Memory B cell (primary cell): ENCODE measurements around the gene MYH16.

Experiments
- ATAC-seq: fragments of 150-1000 bp; cut with Tn5 transposase; 2 replicates; pipeline ENCODE4 v1.10.0; 2021; ENCODE audit warnings: low read depth, mild to moderate bottlenecking, moderate library complexity
- DNase-seq, 2 donors: peaks; one replicate each; pipeline ENCODE4 v3.0.0; 2022; ENCODE audit warnings: low spot score in 2 of 2
- H3K27ac Mint-ChIP-seq: one replicate; pipeline ENCODE4 v1.8.0; 2022; ENCODE audit warnings: mild to moderate bottlenecking, moderate library complexity, mixed read lengths
- H3K27me3 Mint-ChIP-seq: one replicate; pipeline ENCODE4 v1.8.0; 2022; ENCODE audit warnings: mixed read lengths
- H3K36me3 Mint-ChIP-seq: one replicate; pipeline ENCODE4 v1.8.0; 2022; ENCODE audit warnings: mild to moderate bottlenecking, mixed read lengths
- H3K4me1 Mint-ChIP-seq: one replicate; pipeline ENCODE4 v1.8.0; 2022; ENCODE audit warnings: mixed read lengths
- H3K4me3 Mint-ChIP-seq: one replicate; pipeline ENCODE4 v1.8.0; 2022; ENCODE audit warnings: mild to moderate bottlenecking, moderate library complexity, mixed read lengths
- H3K9me3 Mint-ChIP-seq: one replicate; pipeline ENCODE4 v1.8.0; 2022; ENCODE audit warnings: mixed read lengths

Gene MYH16

GRCh38 chr7:99248391-99249095, 24.1 kb upstream of the MYH16 start:
- H3K27me3 Mint-ChIP-seq, result peaks cover 5% of the 10 kb centered on the region
- ATAC-seq, result no peak
- DNase-seq, result no peak
- H3K4me3 Mint-ChIP-seq, result no peak overlapping the region
- H3K27ac Mint-ChIP-seq, result no peak overlapping the region
- no peaks in the 10 kb centered on the region for H3K9me3 Mint-ChIP-seq
- H3K36me3 Mint-ChIP-seq, result no peaks in the 10 kb centered on the region
- H3K4me1 Mint-ChIP-seq, result no peaks in the 10 kb centered on the region

DNA sequence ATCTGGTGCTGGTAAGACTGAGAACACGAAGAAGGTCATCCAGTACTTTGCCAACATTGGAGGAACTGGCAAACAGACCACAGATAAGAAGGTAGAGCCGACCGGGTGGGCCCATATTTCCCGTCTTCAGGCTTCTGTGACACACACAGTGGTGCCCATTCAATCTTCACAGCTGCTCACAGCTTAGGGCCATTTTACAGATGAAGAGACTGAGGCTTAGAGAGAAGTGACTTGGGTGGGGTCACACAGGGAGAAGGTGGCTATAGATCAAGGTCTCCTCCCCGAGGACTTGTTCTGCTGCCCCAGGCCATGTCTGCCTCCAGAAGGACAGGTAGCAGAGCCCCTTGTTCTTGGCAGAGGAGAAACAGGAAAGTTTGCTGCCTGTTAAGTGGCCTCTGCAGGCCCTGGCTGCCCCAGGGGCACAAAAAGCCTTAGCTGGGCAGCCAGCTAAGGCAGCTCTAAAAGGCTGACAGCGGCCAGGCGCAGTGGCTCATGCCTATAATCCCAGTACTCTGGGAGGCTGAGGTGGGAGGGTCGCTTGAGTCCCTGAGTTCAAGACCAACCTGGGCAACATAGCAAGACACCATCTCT, 22.6 kb upstream of the MYH16 start:
- H3K9me3 Mint-ChIP-seq, result no peaks in the 10 kb centered on the region
- H3K4me1 Mint-ChIP-seq, result no peaks in the 10 kb centered on the region
- no peak overlapping the region for H3K4me3 Mint-ChIP-seq
- ATAC-seq (no peak), DNase-seq (no peak)
- no peaks in the 10 kb centered on the region for H3K36me3 Mint-ChIP-seq
- peaks cover 5% of the 10 kb centered on the region for H3K27me3 Mint-ChIP-seq
- no peak overlapping the region for H3K27ac Mint-ChIP-seq

DNA sequence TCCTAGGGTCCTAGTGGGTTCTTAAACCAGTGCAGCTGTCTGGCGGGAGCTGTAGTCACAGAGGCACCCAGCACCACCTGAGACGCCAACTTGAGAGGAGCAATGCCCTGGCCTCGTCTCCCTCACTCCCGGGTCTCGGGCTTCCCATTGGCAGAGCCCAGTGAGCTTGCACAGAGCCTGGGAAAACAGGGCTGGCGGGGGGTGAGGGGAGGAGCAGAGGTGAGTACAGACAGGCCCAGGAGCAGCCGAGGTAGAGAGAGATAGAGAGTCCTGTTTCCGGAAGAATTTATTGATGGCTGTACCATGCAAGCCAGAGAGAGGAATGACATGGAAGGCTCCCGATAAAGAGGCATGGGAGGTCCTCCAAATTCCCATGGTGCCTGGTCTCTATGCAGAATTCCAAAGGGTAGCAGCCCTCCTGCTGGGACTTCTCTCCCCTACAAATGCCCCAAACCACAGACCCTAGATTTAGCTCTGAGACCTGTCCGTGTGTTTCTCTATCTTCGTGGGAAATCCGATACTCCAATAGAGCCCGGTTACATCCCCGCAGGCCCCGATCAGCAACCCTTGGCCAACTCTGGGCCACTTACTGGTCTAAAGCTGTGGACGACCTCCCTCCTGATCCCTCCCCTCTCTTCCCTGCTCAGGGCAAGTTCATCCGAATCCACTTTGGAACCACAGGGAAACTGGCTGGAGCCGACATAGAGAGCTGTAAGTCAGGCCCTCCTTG, 20.3 kb upstream of the MYH16 start:
- no peak overlapping the region for H3K27ac Mint-ChIP-seq
- H3K4me1 Mint-ChIP-seq, result peaks cover 2% of the 10 kb centered on the region
- no peak overlapping the region for H3K4me3 Mint-ChIP-seq
- DNase-seq, result no peak
- ATAC-seq, result no peak
- H3K36me3 Mint-ChIP-seq, result no peaks in the 10 kb centered on the region
- H3K9me3 Mint-ChIP-seq, result no peaks in the 10 kb centered on the region
- H3K27me3 Mint-ChIP-seq, result peaks cover 5% of the 10 kb centered on the region

DNA sequence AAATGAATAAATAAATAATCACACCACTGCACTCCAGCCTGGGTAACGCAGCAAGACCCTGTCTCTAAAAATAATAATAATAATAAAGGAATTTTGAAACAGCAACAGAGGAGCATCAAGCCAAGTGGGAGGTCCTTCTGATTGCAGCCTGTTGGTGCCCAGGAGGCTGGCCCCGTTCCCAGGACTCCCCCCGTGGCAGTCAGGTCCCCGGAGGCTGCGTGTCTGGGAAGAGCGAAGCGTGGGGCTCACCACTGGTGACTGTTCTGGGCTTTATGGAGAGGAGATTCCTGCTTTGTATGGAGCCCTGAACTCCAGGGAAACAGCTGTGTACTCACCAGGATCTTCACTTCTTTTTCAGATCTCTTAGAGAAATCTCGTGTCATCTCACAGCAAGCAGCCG, 19.3 kb upstream of the MYH16 start:
- peaks cover 2% of the 10 kb centered on the region for H3K4me1 Mint-ChIP-seq
- no peak overlapping the region for H3K4me3 Mint-ChIP-seq
- ATAC-seq (no peak), DNase-seq (no peak)
- H3K36me3 Mint-ChIP-seq, result no peaks in the 10 kb centered on the region
- no peak overlapping the region for H3K27ac Mint-ChIP-seq
- peaks cover 5% of the 10 kb centered on the region for H3K27me3 Mint-ChIP-seq
- no peaks in the 10 kb centered on the region for H3K9me3 Mint-ChIP-seq

DNA sequence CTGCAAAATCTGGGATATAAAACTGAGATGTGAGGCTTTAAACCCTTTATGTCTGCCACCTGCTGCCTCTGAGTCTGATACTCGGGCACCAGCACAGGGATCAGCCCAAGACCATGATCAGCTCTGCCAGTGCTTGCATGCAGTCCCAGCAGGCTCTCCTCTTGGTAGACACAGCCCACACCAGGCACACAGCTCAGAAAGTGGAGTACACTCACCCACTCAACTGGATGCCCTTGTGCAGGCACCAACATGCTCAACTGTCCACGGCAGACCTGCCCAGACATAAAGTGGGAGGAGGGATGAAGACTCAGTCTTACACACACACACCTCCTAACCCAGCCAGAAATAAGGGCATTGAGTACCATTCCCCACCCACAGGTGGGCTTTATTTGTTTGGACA, 18.2 kb upstream of the MYH16 start:
- no peaks in the 10 kb centered on the region for H3K9me3 Mint-ChIP-seq
- no peak overlapping the region for H3K4me3 Mint-ChIP-seq
- H3K27ac Mint-ChIP-seq, result no peak overlapping the region
- H3K36me3 Mint-ChIP-seq, result no peaks in the 10 kb centered on the region
- DNase-seq (no peak), ATAC-seq (no peak)
- H3K27me3 Mint-ChIP-seq, result peaks cover 2% of the 10 kb centered on the region
- H3K4me1 Mint-ChIP-seq, result peaks cover 2% of the 10 kb centered on the region

GRCh38 chr7:99255463-99255862, 17.2 kb upstream of the MYH16 start:
- Mint-ChIP-seq H3K4me1 (peaks cover 2% of the 10 kb centered on the region), H3K9me3 (no peaks in the 10 kb centered on the region), H3K4me3 (no peak overlapping the region), H3K27ac (no peak overlapping the region), H3K36me3 (no peaks in the 10 kb centered on the region), H3K27me3 (peaks cover 2% of the 10 kb centered on the region)
- no peak for DNase-seq
- ATAC-seq, result no peak

DNA sequence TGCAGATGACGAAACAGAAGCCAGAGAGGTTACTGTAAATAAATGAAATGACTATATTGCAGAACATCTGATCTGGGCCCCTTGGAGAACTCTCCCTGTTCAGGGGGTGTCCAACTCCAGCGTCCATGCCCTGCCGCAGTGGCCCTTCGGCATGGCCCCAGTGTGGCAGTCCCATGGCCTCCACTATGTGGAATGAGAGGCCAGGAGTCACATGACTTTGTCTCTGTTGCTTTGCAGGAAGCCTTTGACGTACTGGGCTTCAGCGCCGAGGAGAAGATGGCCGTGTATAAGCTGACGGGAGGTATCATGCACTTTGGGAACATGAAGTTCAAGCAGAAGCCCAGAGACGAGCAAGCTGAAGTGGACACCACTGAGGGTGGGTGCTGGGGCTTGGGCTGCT, 15.6 kb upstream of the MYH16 start:
- DNase-seq (no peak), ATAC-seq (no peak)
- H3K36me3 Mint-ChIP-seq, result no peaks in the 10 kb centered on the region
- no peak overlapping the region for H3K27ac Mint-ChIP-seq
- H3K27me3 Mint-ChIP-seq, result peaks cover 6% of the 10 kb centered on the region
- H3K4me1 Mint-ChIP-seq, result peaks cover 2% of the 10 kb centered on the region
- no peaks in the 10 kb centered on the region for H3K9me3 Mint-ChIP-seq
- H3K4me3 Mint-ChIP-seq, result no peak overlapping the region

GRCh38 chr7:99257675-99258074, 15.0 kb upstream of the MYH16 start:
- H3K4me3 Mint-ChIP-seq, result no peak overlapping the region
- H3K36me3 Mint-ChIP-seq, result no peaks in the 10 kb centered on the region
- H3K9me3 Mint-ChIP-seq, result no peaks in the 10 kb centered on the region
- no peak overlapping the region for H3K27ac Mint-ChIP-seq
- no peak for DNase-seq
- no peak for ATAC-seq
- H3K27me3 Mint-ChIP-seq, result peaks cover 5% of the 10 kb centered on the region
- peaks cover 2% of the 10 kb centered on the region for H3K4me1 Mint-ChIP-seq

DNA sequence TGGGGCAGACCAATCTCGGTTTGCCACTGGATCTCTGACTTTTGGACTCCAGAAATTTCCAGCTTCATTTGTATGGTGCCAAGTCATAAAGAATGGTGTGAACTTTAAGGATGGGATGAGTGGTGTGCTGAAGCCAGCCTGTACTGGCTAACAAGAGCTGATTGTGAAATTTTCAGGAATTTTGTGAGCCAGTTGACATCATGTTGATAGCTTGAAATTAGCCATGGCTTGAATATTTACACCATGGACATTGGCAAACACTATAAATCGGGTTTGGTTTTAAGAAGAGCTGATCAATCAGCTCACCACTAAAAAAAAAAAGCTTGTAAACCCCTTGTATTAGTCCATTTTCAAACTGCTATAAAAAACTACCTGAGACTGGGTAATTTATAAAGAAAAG, 14.1 kb upstream of the MYH16 start:
- Mint-ChIP-seq H3K27ac (no peak overlapping the region), H3K4me1 (peaks cover 2% of the 10 kb centered on the region), H3K36me3 (no peaks in the 10 kb centered on the region), H3K4me3 (no peak overlapping the region), H3K9me3 (no peaks in the 10 kb centered on the region), H3K27me3 (peaks cover 5% of the 10 kb centered on the region)
- DNase-seq (no peak), ATAC-seq (no peak)

DNA sequence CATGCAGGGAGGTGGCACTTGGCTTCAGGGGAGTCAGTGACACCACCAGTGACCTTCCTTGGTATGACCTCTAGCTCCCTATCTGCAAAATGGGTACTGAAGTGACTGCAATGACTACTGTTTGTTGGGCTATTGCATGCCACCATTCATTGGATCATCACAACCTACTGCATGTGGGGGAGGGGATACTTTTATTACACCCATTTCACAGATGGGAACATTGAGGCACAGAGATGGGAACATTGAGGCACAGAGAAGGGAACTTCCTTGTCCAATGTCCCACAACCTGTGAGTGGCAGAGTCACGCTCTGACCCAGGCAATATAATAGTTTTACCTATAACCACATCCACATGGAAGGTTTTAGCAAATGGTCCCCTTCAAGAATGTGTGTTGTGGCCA, 12.2 kb upstream of the MYH16 start:
- DNase-seq (no peak), ATAC-seq (no peak)
- Mint-ChIP-seq H3K9me3 (no peaks in the 10 kb centered on the region), H3K4me3 (no peak overlapping the region), H3K27ac (no peak overlapping the region), H3K36me3 (no peaks in the 10 kb centered on the region), H3K27me3 (peaks cover 5% of the 10 kb centered on the region), H3K4me1 (no peaks in the 10 kb centered on the region)

DNA sequence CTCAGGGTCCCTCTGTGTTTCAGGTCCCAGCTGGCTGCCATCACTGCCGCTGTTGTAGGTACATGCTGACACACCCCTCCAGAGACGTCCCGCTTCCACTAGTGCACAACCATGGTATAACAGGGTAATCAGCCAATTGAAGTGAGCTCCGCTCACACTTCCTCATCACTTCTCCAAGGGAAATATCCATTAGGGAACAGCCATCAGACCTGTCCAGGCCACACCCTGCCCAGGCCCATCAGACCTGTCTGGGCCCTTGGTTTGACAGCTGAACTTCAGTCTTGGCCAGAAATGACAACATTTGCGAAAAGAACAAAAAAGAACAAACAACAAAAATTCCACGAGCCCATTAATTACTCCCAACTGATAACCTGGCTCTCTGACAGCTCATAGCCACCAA, 11.0 kb upstream of the MYH16 start:
- Mint-ChIP-seq H3K4me1 (no peaks in the 10 kb centered on the region), H3K36me3 (no peaks in the 10 kb centered on the region), H3K4me3 (no peak overlapping the region), H3K9me3 (no peaks in the 10 kb centered on the region), H3K27ac (no peak overlapping the region), H3K27me3 (peaks cover 8% of the 10 kb centered on the region)
- DNase-seq, result no peak
- ATAC-seq, result no peak

GRCh38 chr7:99265848-99266480, 6.7 kb upstream of the MYH16 start:
- DNase-seq (no peak), ATAC-seq (no peak)
- Mint-ChIP-seq H3K27ac (no peak overlapping the region), H3K36me3 (no peaks in the 10 kb centered on the region), H3K27me3 (peaks cover 12% of the 10 kb centered on the region), H3K9me3 (no peaks in the 10 kb centered on the region), H3K4me1 (no peaks in the 10 kb centered on the region), H3K4me3 (no peak overlapping the region)

GRCh38 chr7:99267481-99267840, 5.2 kb upstream of the MYH16 start:
- H3K27me3 Mint-ChIP-seq, result peaks cover 8% of the 10 kb centered on the region
- no peak overlapping the region for H3K27ac Mint-ChIP-seq
- no peaks in the 10 kb centered on the region for H3K9me3 Mint-ChIP-seq
- ATAC-seq, result no peak
- no peak overlapping the region for H3K4me3 Mint-ChIP-seq
- DNase-seq, result no peak
- no peaks in the 10 kb centered on the region for H3K4me1 Mint-ChIP-seq
- H3K36me3 Mint-ChIP-seq, result no peaks in the 10 kb centered on the region

- peaks cover 8% of the 10 kb centered on the region for H3K27me3 Mint-ChIP-seq
- H3K4me1 Mint-ChIP-seq, result no peaks in the 10 kb centered on the region
- no peak for DNase-seq
- H3K27ac Mint-ChIP-seq, result no peak overlapping the region
- H3K36me3 Mint-ChIP-seq, result no peaks in the 10 kb centered on the region
- H3K4me3 Mint-ChIP-seq, result no peak overlapping the region
- no peaks in the 10 kb centered on the region for H3K9me3 Mint-ChIP-seq
- no peak for ATAC-seq
Measured at GRCh38 chr7:99267841-99268576, 4.6 kb upstream of the MYH16 start.
